DMS114 treated with DMSO at 0.1 percent for 48 hours (cell line): ENCODE measurements around the gene LRRC41.
"Not testable (repeated sequence)": the region's sequence is repeated elsewhere in the genome, so short reads cannot be mapped to it uniquely, and the experiment has no call there.

Experiments used
- DNase-seq: peaks from one replicate; lab custom pipeline; 2025; ENCODE audit not compliant: unreplicated experiment; lab: John Stamatoyannopoulos, UW

LRRC41 gene, protein sequence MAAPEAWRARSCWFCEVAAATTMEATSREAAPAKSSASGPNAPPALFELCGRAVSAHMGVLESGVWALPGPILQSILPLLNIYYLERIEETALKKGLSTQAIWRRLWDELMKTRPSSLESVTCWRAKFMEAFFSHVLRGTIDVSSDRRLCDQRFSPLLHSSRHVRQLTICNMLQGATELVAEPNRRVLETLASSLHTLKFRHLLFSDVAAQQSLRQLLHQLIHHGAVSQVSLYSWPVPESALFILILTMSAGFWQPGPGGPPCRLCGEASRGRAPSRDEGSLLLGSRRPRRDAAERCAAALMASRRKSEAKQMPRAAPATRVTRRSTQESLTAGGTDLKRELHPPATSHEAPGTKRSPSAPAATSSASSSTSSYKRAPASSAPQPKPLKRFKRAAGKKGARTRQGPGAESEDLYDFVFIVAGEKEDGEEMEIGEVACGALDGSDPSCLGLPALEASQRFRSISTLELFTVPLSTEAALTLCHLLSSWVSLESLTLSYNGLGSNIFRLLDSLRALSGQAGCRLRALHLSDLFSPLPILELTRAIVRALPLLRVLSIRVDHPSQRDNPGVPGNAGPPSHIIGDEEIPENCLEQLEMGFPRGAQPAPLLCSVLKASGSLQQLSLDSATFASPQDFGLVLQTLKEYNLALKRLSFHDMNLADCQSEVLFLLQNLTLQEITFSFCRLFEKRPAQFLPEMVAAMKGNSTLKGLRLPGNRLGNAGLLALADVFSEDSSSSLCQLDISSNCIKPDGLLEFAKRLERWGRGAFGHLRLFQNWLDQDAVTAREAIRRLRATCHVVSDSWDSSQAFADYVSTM

DNA sequence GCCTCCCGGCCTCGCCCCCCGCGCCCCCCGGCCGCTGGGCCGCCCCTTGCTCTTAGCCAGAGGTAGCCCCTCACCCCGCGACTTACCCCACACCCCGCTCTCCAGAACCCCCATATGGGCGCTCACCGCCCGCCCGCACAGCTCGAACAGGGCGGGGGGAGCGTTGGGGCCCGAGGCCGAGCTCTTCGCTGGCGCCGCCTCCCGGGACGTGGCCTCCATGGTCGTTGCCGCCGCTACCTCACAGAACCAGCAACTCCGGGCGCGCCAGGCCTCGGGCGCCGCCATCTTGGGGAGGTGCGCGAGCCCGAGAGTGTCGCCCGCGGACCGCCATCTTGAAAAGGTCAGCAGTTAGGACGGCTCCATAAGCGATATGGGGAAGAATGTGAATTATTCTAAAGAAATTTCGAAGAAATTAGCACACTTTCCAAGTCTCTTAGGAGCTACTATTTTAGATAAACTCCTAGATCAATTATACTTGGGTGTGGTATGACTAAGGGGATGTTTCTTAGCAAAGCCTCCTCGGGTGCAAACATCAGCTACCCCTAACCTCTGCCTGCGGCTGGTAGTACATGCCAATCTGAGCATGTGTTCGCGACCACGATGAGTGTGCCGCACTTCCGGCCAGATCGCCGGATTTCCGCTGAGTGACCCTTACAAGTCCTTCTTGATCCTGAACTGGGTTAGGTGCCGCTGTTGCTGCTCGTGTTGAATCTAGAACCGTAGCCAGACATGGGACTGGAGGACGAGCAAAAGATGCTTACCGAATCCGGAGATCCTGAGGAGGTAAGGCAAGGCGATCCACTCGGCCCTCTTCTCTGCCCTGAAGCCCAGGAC, at the start of gene LRRC41, which contains the start of gene UQCRH:
Gene LRRC41 (minus strand): TSS at position 579 of the 834 bp plus-strand sequence. CDS start 294 bp downstream, at position 285.
Gene UQCRH (plus strand): TSS at position 661 of the 834 bp plus-strand sequence. CDS start 69 bp downstream, at position 730.
- peak; percentile 96 for DNase-seq

DNA sequence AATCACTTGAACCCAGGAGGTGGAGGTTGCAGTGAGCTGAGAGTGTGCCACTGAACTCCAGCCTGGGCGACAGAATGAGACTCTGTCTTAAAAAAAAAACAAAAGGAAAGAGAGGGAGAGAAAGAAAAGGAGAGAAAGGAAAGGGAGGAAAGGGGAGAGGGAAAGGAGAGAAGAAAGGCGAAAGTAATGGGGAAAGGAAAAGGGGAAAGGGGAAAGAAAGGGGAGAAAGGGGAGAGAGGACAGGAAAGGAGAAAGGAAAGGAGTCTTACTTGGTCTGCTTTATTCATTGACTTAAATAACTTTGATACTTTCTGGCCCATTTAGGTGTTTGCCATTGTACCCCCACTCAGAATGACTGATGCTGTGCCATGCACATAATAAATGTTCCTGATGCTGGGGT, 48.9 kb upstream of the LRRC41 start:
- no peak for DNase-seq

DNA sequence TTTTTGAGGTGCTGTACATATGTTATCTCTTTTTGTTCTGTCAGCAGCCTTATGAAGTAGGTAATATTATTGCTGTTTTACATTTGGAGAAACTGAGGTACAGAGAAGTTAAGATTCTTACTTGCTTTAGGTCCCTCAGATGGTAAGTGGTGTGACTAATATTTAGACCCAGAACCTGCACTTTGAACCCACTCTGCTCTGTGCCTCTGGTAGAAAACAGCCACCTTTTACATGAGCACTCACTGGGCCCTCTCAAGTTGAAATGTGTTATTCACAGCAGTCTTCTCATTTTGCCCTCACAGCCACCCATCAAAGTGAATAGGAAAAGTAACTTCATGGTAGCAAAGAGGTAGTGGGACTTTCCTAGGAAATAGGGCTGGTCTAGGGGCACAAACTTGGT, 41.9 kb upstream of the LRRC41 start:
- DNase-seq: no peak

DNA sequence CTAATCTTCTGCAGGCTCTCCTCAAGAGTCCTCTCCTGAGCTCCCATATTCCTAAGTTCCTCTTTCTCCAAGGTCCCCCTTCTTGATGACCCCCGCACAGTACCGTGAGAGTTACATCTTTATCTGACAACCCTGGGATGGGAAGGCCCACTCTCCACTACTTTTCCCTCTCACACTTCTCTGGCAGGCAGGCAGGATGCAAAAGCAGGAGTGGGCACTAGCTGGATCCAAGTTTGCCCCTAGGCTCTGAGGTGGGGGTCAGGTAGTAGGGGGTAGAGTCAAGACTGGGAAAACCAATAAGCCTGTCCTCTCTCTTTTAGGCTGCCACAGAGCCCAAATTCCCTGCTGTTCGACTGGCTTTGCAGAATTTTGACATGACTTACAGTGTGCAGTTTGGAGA, 41.1 kb upstream of the LRRC41 start:
- no peak for DNase-seq

DNA sequence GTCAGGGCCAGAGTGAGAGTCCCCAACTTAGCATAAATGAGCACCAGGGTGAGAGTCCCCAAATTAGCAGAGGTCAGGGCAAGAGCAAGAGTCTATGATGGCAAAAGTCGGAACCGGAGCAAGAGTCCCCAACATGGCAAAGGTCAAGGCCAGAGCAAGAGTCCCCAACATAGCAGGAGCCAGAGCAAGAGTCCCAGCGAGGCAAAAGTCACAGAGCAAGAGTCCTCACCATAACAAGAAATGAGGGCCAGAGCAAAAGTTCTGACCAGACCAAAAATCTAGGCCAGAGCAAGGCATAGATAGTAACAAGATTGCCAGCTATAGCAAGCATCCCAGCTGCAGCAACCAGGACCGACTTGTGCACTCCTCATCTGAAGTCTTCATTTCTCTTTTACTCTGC, 40.3 kb upstream of the LRRC41 start:
- no peak for DNase-seq

DNA sequence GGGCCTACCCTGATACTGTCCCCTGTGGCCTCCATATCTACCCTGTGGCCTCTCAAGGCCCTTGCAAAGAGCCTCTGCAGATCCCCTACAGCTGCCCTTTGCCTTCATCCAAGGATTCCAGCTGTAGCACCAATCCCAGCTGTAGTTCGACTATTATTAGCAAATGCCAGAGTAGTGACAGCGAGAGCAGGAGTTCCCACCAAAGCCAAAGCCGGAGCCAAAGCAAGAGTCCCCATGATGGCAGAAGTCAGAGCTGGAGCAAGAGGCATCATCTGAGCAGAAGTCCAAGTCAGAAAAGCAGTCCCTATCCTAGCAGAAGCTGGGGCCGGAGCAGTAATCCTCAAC, 39.9 kb upstream of the LRRC41 start:
- DNase-seq: no peak

DNA sequence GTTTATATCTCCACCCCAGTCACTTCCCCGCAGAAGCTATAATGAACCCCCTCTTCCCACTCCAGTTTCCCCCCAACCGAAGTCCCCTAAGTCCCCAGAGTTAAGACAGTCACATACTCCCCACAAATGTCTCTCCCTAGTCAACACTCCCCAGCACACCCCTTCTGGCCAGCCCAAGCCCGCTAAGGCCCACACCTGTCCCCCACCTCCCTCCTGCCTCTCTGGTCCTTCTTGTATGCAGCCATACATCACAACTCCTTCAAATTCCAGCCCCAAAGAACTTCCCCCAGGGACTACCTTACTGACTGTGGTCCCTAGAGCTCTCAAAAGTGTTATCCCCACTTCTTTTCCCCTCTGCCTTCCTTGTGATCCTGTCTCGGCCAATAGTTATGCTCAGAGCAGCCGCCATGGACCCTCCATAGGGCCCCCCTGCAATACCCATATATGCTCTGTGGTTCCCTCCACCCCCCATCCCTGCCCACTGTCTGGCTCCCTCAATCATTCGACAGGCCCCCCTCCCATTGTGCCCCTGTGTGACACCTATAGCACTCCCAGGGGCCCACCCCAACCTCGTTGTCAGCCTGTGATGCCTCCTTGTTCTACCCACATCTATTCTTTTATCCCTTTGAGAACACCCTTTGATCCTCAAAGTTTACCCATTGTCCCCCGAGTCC, 39.4 kb upstream of the LRRC41 start:
- no peak for DNase-seq

DNA sequence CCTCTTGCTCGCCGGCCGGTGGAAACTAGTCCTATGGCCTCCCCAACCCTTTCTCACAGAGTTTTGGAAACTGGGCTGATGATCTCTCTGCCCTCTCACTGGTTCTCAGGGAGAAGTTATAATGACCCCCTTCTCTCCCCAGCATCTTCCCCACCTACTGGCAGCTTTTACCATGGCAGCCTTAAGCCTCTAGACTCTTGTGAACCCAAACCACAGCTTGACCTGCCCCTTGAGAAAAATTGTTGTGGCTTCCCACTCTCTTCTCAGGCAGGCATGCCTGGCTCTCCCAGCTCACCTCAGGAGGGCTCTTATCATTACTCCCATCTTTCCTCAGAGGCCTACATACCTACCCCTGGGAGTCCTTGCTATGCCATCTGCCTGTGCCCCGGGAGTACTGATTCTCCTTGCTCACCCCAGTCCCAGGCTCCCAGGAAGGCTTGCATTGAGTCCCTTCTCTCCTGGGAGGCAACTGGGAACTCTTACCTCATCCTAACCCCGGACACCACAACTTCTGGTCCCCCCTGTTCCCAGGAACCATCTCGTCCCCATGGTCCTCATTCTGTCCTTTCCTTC, 38.8 kb upstream of the LRRC41 start:
- peak; percentile 15 for DNase-seq

DNA sequence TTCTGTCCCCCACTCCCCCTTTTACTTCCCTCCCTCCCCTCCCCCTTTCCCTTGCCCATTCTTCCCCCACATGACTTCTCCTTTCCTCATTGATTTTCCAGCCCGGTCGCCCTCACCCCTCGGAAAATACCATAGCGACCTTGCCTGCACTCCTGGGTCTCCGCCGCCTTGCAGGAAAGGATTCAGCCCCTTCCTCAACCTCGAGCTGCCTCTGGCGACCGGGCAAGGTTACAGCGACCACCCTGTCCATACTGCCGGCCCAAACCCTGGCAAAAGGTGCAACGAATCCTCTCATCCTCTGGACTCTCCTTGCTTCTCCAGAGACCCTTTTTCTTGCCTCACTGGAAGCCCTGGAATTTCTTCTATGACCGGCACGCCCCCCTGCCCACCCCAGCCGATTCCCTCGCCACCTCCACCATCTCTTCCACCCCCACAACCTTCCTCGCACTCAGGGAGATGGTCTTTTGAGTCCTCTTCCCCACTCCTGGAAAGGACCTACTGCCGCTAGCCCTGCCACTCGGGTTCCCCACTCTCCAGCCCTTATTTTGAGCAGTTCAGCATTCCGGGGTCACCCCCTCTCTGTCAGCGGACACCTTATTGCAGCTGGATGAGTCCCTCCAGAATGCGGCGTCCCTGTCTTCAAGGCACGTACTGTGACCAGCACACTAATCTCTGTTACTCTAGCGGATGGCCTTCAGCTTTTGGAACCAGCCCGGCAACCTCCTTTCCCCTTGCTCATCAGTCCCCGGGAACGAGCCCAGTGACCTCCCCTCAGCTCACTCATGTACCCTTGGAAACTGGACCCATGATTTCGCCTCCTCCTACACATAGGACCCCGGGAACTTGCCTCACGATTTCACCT, 38.0 kb upstream of the LRRC41 start:
- no peak for DNase-seq

DNA sequence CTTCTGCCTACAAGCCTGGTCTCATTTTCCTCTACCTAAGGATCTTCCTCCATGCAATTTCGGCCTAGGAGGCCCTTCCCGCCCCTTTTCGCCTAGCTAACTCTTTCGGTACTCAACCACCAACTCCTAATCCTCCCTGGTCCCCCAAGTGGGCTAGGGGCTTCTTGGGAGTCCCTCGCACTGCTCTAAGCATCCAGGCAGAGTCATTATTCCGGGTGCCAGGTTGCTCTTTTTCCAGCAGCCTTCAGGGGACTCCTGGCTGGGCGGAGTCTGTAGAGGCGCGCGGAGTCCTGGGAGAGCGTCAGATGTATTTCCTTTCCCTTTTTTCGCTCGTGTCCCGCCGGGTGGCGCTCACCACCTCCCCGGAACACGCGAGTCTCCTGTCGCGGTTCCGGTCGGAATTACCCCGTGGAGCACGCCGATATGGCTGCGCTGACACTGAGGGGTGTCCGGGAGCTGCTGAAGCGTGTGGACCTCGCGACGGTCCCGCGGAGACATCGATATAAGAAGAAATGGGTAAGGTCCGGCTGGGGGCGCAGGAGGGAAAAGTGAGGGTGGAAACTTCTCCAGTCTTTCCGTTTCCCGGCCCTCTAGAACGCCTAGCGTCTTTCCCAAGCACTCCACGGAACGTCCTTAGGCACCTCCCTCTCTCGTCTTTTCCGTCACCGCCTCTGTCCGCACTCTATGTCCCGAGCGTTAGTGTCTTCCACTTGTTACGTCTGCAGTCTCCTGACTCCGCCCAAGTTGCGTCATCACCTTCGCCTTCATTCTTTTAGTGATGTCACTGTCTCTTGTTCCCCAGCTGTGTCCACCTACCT, 37.2 kb upstream of the LRRC41 start, which contains the start of gene NSUN4:
Gene NSUN4 (plus strand): TSS at position 404 of the 818 bp plus-strand sequence. CDS start 20 bp downstream, at position 424.
- peak; percentile 97 for DNase-seq

DNA sequence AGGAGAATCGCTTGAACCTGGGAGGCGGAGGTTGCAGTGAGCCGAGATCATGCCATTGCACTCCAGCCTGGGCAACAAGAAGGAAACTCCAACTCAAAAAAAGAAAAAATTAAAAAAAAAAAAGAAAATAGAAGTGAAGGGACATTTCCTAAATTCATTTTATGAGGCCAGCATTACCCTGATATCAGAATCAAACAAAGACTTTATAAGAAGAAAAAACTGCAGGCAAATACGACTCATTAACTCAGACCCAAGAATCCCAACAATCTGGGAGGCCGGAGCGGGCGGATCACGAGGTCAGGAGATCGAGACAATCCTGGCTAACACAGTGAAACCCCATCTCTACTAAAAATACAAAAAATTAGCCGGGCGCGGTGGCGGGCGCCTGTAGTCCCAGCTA, 34.0 kb upstream of the LRRC41 start:
- not testable (repeated sequence) for DNase-seq

DNA sequence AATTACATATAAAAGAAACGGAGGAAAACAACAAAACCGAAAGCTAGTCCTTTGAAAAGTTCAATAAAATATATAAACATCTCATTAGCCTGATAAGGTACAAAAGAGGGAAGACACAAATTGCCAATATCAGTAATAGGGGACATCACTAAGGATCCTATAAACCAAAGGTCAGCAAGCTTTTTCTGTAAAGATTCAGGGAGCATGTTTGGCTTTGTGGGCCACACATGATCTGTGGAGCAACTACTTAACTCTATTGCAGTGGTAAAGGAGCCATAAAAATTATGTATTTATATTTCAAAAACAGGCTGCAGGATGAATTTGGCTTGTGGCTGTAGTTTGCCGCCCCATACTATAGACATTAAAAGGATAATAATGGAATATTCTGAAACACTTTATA, 31.7 kb upstream of the LRRC41 start:
- DNase-seq: no peak

DNA sequence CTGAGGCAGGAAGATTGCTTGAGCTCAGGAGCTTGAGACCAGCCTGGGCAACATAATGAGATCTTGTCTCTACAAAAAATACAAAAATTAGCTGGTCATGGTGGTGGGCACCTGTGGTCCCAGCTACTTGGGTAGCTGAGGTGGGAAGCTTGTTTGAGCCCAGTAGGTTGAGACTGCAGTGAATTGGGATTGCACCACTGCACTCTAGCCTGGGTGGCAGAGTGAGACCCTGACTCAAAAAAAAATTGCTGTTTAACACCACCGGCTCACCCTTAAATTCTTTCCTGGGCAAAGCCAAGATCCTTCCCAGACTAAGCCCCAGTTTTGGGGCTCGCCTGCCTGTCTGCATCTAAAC, 30.6 kb upstream of the LRRC41 start:
- no peak for DNase-seq

DNA sequence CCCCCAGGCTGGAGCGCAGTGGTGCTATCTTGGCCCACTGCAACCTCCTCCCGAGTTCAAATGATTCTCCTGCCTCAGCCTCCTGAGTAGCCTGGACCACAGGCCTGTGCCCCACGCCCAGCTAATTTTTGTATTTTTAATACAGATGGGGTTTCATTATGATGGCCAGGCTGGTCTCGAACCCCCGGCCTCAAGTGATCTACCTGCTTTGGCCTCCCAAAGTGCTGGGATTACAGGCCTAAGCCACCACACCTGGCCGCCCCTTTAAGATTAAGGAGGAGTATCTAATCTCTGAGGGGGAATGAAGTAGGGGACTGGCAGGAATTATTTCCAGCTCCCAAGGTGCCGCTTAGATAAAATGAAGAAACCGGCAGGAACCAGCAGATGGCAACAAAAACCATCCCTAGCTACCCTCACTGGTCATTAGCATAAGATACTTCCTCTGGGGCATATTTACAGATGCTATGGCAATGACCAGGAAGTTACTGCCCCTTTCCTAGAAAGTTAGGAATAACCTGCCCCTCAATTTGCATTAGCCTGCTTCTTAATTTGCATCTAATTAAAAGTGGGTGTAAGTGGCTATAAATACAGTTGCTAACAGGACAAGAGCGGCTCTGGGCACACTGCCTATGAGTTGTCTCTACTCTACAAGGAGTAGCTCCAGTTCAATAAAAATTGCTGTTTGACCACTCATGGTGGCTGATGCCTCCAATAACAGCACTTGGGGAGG, 30.0 kb upstream of the LRRC41 start:
- peak; percentile 43 for DNase-seq

DNA sequence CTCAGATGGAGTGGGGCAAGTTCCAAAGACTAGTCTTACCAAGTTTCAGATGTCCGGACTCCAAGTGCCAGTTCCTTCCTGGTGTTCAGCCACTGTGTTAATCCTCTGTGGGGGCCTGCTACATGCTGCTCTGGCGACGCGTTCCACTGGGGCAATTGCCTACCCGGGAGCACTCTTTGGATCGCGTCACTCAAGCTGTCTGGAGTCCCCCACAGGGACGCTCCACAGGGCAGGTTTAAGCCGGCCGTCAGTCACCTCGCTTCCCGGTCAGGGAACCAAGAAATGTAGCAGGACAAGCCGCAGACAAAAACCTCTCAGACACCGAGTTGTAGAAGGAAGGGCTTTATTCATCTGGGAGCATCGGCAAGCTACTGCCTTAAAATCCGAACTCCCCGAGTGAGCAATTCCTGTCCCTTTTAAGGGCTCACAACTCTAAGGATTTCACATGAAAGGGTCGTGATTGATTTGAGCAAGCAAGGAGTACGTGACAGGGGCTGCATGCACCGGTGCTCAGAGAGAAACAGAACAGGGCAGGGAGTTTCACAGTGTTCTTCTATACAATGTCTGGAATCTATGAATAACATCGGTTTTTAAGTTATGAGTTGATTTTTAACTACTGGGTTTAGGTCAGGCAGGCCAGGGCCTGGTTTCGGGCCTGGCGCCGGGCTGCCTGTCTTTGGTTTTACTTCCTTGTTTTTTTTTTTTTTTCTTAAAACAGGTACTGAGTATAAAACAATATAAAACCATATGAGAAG, 28.5 kb upstream of the LRRC41 start:
- not testable (repeated sequence) for DNase-seq

DNA sequence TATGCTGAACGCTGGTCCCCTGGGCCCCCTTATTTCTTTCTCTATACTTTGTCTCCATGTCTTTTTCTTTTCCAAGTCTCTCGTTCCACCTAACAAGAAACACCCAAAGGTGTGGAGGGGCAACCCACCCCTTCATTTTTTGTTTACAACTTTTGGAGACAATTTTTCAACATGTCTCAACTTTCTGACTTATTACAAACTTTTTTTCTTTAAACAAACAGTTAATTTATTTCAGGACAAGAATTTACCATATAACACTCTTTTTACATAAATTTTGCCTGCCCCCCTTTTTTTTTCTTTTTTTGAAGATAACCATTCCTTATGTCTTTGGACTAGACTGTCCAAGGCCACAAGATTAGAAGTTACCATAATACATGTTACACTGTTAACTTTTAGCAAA, 27.0 kb upstream of the LRRC41 start:
- DNase-seq: not testable (repeated sequence)

DNA sequence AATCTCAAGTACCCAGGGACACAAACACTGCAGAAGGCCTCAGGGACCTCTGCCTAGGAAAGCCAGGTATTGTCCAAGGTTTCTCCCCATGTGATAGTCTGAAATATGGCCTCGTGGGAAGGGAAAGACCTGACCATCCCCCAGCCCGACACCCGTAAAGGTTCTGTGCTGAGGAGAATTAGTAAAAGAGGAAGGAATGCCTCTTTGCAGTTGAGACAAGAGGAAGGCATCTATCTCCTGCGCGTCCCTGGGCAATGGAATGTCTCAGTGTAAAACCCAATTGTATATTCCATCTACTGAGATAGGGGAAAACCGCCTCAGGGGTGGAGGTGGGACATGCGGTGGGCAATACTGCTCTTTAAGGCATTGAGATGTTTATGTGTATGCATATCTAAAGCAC, 26.4 kb upstream of the LRRC41 start:
- not testable (repeated sequence) for DNase-seq
